Fibroblast of gingiva (primary cell): ENCODE data around the gene FBXL19.
A peak's percentile ranks its signal among the peaks of the same experiment; 100 is the strongest.

Experiments used
- DNase-seq: peaks from one replicate; pipeline ENCODE4 v3.0.0-alpha.2; 2011; ENCODE audit warnings: low read depth

The FBXL19 gene

GRCh38 chr16:30947541-30947858 lies 24.1 kb downstream of the FBXL19 start:
- DNase-seq: no peak

GRCh38 chr16:30947859-30948666 lies 24.7 kb downstream of the FBXL19 start:
- peak; percentile 99 for DNase-seq

- DNase-seq: peak; percentile 67
Measured at GRCh38 chr16:30948667-30949649, 25.6 kb downstream of the FBXL19 start, which contains the start of gene ORAI3. Gene ORAI3 (plus strand): TSS chr16:30949068. CDS start chr16:30949290, 222 bp downstream.

GRCh38 chr16:30949650-30950515 lies 26.5 kb downstream of the FBXL19 start:
- peak; percentile 90 for DNase-seq

- DNase-seq: no peak
Measured at GRCh38 chr16:30950516-30951065, 27.2 kb downstream of the FBXL19 start.

- DNase-seq: no peak
Measured at GRCh38 chr16:30951193-30951592, 27.8 kb downstream of the FBXL19 start.

GRCh38 chr16:30951750-30952149 lies 28.4 kb downstream of the FBXL19 start:
- peak; percentile 93 for DNase-seq

- no peak for DNase-seq
Measured at GRCh38 chr16:30953111-30953510, 29.7 kb downstream of the FBXL19 start.

GRCh38 chr16:30953511-30954124 lies 30.2 kb downstream of the FBXL19 start:
- DNase-seq: peak; percentile 54

- DNase-seq: no peak
Measured at GRCh38 chr16:30954993-30955392, 31.6 kb downstream of the FBXL19 start.

GRCh38 chr16:30956601-30957455 lies 33.5 kb downstream of the FBXL19 start:
- DNase-seq: peak; percentile 80

- DNase-seq: peak; percentile 97
Measured at GRCh38 chr16:30957456-30958174, 34.2 kb downstream of the FBXL19 start, which contains the start of gene SETD1A. Gene SETD1A (plus strand): TSS chr16:30957754. CDS start chr16:30958732, 978 bp downstream.

- DNase-seq: peak; percentile 38
Measured at GRCh38 chr16:30958175-30959079, 35.1 kb downstream of the FBXL19 start.

- no peak for DNase-seq
Measured at GRCh38 chr16:30961384-30961783, 38.0 kb downstream of the FBXL19 start.

GRCh38 chr16:30963925-30964511 lies 40.6 kb downstream of the FBXL19 start:
- DNase-seq: no peak

- DNase-seq: no peak
Measured at GRCh38 chr16:30964574-30965226, 41.3 kb downstream of the FBXL19 start.

- DNase-seq: no peak
Measured at GRCh38 chr16:30965436-30965835, 42.1 kb downstream of the FBXL19 start.
